Measurements from ENCODE around the gene DBN1.
"Not testable (repeated sequence)": the region's sequence is repeated elsewhere in the genome, so short reads cannot be mapped to it uniquely, and the experiment has no call there.

DBN1 gene

GRCh38 chr5:177421062-177421798 lies 52.2 kb downstream of the DBN1 start:
- H3K79me2 ChIP-seq (ENCODE audit: control insufficient read depth, insufficient read depth, low read length, unreplicated experiment), result no peaks in the 10 kb centered on the region
- no peak overlapping the region for H2AFZ ChIP-seq (ENCODE audit: low read length, unreplicated experiment)
- H3K4me1 ChIP-seq (ENCODE audit: control insufficient read depth, insufficient read depth, low read length, unreplicated experiment), result peaks cover 5% of the 10 kb centered on the region
- no peaks in the 10 kb centered on the region for H3K36me3 ChIP-seq (ENCODE audit: insufficient read depth, low read length)
- no peaks in the 10 kb centered on the region for H3K27me3 ChIP-seq (ENCODE audit: insufficient read depth, low read length)
- no peak overlapping the region for H3K4me3 ChIP-seq (ENCODE audit: low read depth, low read length)
- H3K27ac ChIP-seq (ENCODE audit: low read depth, low read length), result no peak overlapping the region

DNA sequence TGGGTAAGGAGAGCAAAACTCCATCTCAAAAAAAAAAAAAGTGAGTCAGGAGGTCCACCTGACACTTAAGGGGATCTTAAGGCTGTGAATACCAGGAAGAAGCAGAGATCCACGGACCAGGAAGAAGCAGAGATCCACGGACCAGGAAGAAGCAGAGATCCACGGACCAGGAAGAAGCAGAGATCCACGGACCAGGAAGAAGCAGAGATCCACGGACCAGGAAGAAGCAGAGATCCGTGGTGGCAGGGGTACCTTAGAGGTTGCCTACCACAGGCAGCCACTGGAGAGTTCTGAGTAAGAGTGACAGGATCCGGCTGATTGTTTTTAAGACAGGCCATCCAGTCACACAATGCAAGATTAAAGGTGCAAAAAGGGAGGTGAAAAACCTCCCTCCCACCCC lies 53.0 kb downstream of the DBN1 start:
- not testable (repeated sequence) for H3K27me3 ChIP-seq (ENCODE audit: insufficient read depth, low read length); H3K4me1 ChIP-seq (ENCODE audit: control insufficient read depth, insufficient read depth, low read length, unreplicated experiment); H2AFZ ChIP-seq (ENCODE audit: low read length, unreplicated experiment); H3K4me3 ChIP-seq (ENCODE audit: low read depth, low read length); H3K27ac ChIP-seq (ENCODE audit: low read depth, low read length); H3K79me2 ChIP-seq (ENCODE audit: control insufficient read depth, insufficient read depth, low read length, unreplicated experiment); H3K36me3 ChIP-seq (ENCODE audit: insufficient read depth, low read length)

DNA sequence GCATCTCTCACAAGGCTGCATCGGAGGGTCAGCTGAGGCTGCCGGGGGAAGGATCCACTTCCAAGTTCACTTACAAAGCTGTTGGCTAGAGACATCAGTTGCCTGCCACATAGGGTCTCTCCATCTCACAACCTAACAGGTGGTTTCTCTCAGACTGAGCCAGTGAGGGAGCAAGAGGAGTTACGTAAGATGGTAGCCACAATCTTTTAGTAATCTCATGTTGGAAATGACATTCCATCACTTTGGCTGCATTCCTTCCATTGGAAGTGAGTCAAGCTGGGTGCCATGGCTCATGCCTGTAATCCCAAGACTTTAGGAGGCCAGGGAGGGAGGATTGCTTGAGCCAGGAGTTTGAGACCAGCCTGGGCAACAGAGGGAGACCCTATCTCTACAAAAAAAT lies 54.4 kb downstream of the DBN1 start:
- H3K79me2 ChIP-seq (ENCODE audit: control insufficient read depth, insufficient read depth, low read length, unreplicated experiment), result no peaks in the 10 kb centered on the region
- no peak overlapping the region for H2AFZ ChIP-seq (ENCODE audit: low read length, unreplicated experiment)
- H3K27ac ChIP-seq (ENCODE audit: low read depth, low read length), result no peak overlapping the region
- no peaks in the 10 kb centered on the region for H3K4me1 ChIP-seq (ENCODE audit: control insufficient read depth, insufficient read depth, low read length, unreplicated experiment)
- H3K27me3 ChIP-seq (ENCODE audit: insufficient read depth, low read length), result no peaks in the 10 kb centered on the region
- no peak overlapping the region for H3K4me3 ChIP-seq (ENCODE audit: low read depth, low read length)
- H3K36me3 ChIP-seq (ENCODE audit: insufficient read depth, low read length), result no peaks in the 10 kb centered on the region

GRCh38 chr5:177417081-177417480 lies 56.4 kb downstream of the DBN1 start:
- not testable (repeated sequence) for H2AFZ ChIP-seq (ENCODE audit: low read length, unreplicated experiment); H3K79me2 ChIP-seq (ENCODE audit: control insufficient read depth, insufficient read depth, low read length, unreplicated experiment); H3K27me3 ChIP-seq (ENCODE audit: insufficient read depth, low read length); H3K4me1 ChIP-seq (ENCODE audit: control insufficient read depth, insufficient read depth, low read length, unreplicated experiment); H3K36me3 ChIP-seq (ENCODE audit: insufficient read depth, low read length); H3K27ac ChIP-seq (ENCODE audit: low read depth, low read length); H3K4me3 ChIP-seq (ENCODE audit: low read depth, low read length)

DNA sequence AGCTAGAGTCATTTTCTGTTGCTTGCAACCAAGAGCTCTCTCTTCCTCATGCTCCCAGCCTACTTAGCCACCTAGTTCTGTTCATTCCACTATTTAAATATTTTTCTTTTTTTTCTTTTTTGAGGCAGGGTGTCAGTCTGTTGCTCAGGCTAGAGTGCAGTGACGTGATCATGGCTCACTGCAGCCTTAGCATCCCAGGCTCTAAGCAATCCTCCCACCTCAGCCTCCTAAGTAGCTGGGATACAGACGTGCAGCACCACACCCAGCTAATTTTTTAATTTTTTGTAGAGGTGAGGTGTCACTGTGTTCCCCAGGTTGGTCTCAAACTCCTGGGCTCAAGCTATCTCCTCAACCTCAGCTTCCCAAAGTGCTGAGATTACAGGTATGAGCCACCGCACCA lies 59.0 kb downstream of the DBN1 start:
- no peak overlapping the region for H3K4me3 ChIP-seq (ENCODE audit: low read depth, low read length)
- H3K27ac ChIP-seq (ENCODE audit: low read depth, low read length), result no peak overlapping the region
- no peak overlapping the region for H2AFZ ChIP-seq (ENCODE audit: low read length, unreplicated experiment)
- H3K27me3 ChIP-seq (ENCODE audit: insufficient read depth, low read length), result no peaks in the 10 kb centered on the region
- no peaks in the 10 kb centered on the region for H3K36me3 ChIP-seq (ENCODE audit: insufficient read depth, low read length)
- no peaks in the 10 kb centered on the region for H3K4me1 ChIP-seq (ENCODE audit: control insufficient read depth, insufficient read depth, low read length, unreplicated experiment)
- H3K79me2 ChIP-seq (ENCODE audit: control insufficient read depth, insufficient read depth, low read length, unreplicated experiment), result no peaks in the 10 kb centered on the region

GRCh38 chr5:177412603-177413233 lies 60.7 kb downstream of the DBN1 start:
- Histone ChIP-seq H3K4me1 (ENCODE audit: control insufficient read depth, insufficient read depth, low read length, unreplicated experiment) (no peaks in the 10 kb centered on the region), H3K4me3 (ENCODE audit: low read depth, low read length) (no peak overlapping the region), H3K27me3 (ENCODE audit: insufficient read depth, low read length) (no peaks in the 10 kb centered on the region), H3K27ac (ENCODE audit: low read depth, low read length) (no peak overlapping the region), H2AFZ (ENCODE audit: low read length, unreplicated experiment) (no peak overlapping the region), H3K36me3 (ENCODE audit: insufficient read depth, low read length) (no peaks in the 10 kb centered on the region), H3K79me2 (ENCODE audit: control insufficient read depth, insufficient read depth, low read length, unreplicated experiment) (no peaks in the 10 kb centered on the region)

GRCh38 chr5:177410575-177410974 lies 62.9 kb downstream of the DBN1 start:
- H3K4me3 ChIP-seq (ENCODE audit: low read depth, low read length), result no peak overlapping the region
- H3K36me3 ChIP-seq (ENCODE audit: insufficient read depth, low read length), result no peaks in the 10 kb centered on the region
- no peak overlapping the region for H3K27ac ChIP-seq (ENCODE audit: low read depth, low read length)
- H3K27me3 ChIP-seq (ENCODE audit: insufficient read depth, low read length), result no peaks in the 10 kb centered on the region; the same call in 1 of the 2 replicates
- no peaks in the 10 kb centered on the region for H3K4me1 ChIP-seq (ENCODE audit: control insufficient read depth, insufficient read depth, low read length, unreplicated experiment)
- H2AFZ ChIP-seq (ENCODE audit: low read length, unreplicated experiment), result no peak overlapping the region
- no peaks in the 10 kb centered on the region for H3K79me2 ChIP-seq (ENCODE audit: control insufficient read depth, insufficient read depth, low read length, unreplicated experiment)

- Histone ChIP-seq H3K79me2 (ENCODE audit: control insufficient read depth, insufficient read depth, low read length, unreplicated experiment) (no peaks in the 10 kb centered on the region), H3K27me3 (ENCODE audit: insufficient read depth, low read length) (no peaks in the 10 kb centered on the region; the same call in 1 of the 2 replicates), H3K4me3 (ENCODE audit: low read depth, low read length) (no peak within 1 kb of the TSS), H3K36me3 (ENCODE audit: insufficient read depth, low read length) (no peaks in the 10 kb centered on the region), H3K4me1 (ENCODE audit: control insufficient read depth, insufficient read depth, low read length, unreplicated experiment) (peaks cover 5% of the 10 kb centered on the region), H3K27ac (ENCODE audit: low read depth, low read length) (no peak within 1 kb of the TSS), H2AFZ (ENCODE audit: low read length, unreplicated experiment) (no peak within 1 kb of the TSS)
These were observed 64.2 kb downstream of the DBN1 start, which contains the start of gene F12 for GRCh38 chr5:177409043-177409801. F12 (minus strand) TSS chr5:177409564; CDS start chr5:177409527, 37 bp downstream.
